Brain microvascular endothelial cell (primary cell): ENCODE measurements around the gene ZNF709.
"Not testable (repeated sequence)": the region's sequence is repeated elsewhere in the genome, so short reads cannot be mapped to it uniquely, and the experiment has no call there.

Experiments used
- DNase-seq: peaks from one replicate; pipeline ENCODE4 v3.0.0-alpha.2; 2020
- H3K27ac ChIP-seq: fragments of 250-450 bp; sonication (Bioruptor Pico); 2 replicates; pipeline ENCODE4 v1.5.1; 2020; ENCODE audit warnings: mild to moderate bottlenecking, moderate library complexity
- H3K27me3 ChIP-seq: fragments of 250-450 bp; sonication (Bioruptor Pico); replicated peaks from 2 replicates; pipeline ENCODE4 v1.5.1; 2020; ENCODE audit warnings: mild to moderate bottlenecking
- H3K36me3 ChIP-seq: fragments of 250-450 bp; sonication (Bioruptor Pico); replicated peaks from 2 replicates; pipeline ENCODE4 v1.5.1; 2020; ENCODE audit warnings: mild to moderate bottlenecking
- H3K4me3 ChIP-seq: 2 replicates; pipeline ENCODE4 v1.5.1; 2011; ENCODE audit warnings: low read depth, mild to moderate bottlenecking, control low read depth, low read length, moderate library complexity
- in situ Hi-C: cut with HindIII; loops from 2 replicates; pipeline ENCODE4 v1.10.0; 2017; ENCODE audit warnings: low sequenced_read_pairs, low pct_ligation_motif_present
- TF ChIP-seq, protein P1 (sequence below): IDR thresholded peaks from 2 replicates; pipeline ENCODE4 v1.5.1; 2011; ENCODE audit warnings: low read depth, mild to moderate bottlenecking, moderate library complexity, low read length, control low read depth, inconsistent platforms; ENCODE audit errors: missing control alignments

Gene ZNF709

DNA sequence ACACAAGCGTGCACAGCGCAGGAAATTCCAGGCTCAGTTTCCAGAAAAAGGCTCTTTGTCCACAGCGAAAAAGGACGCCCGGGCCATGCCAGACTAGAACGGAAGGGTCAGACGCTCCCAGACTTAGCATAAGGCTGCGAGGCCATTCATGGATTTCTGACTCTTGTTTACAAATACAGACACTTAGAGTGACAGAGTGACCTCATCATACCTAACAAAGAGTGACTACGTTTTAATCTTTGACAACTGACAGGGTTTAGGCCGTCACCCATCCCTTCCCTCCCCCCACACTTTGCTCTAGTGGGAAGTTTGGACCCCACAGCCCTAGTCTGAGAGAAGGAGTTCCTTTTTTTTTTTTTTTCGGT is 418 bp upstream of the ZNF709 start:
- peak overlapping the region; percentile 99 for H3K4me3 ChIP-seq
- no peak overlapping the region for H3K27ac ChIP-seq
- H3K36me3 ChIP-seq, result no peaks in the 10 kb centered on the region
- in situ Hi-C loops, result no loop called here
- TF ChIP-seq, protein P1, sequence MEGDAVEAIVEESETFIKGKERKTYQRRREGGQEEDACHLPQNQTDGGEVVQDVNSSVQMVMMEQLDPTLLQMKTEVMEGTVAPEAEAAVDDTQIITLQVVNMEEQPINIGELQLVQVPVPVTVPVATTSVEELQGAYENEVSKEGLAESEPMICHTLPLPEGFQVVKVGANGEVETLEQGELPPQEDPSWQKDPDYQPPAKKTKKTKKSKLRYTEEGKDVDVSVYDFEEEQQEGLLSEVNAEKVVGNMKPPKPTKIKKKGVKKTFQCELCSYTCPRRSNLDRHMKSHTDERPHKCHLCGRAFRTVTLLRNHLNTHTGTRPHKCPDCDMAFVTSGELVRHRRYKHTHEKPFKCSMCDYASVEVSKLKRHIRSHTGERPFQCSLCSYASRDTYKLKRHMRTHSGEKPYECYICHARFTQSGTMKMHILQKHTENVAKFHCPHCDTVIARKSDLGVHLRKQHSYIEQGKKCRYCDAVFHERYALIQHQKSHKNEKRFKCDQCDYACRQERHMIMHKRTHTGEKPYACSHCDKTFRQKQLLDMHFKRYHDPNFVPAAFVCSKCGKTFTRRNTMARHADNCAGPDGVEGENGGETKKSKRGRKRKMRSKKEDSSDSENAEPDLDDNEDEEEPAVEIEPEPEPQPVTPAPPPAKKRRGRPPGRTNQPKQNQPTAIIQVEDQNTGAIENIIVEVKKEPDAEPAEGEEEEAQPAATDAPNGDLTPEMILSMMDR, result no peak
- DNase-seq, result no peak
- no peaks in the 10 kb centered on the region for H3K27me3 ChIP-seq

DNA sequence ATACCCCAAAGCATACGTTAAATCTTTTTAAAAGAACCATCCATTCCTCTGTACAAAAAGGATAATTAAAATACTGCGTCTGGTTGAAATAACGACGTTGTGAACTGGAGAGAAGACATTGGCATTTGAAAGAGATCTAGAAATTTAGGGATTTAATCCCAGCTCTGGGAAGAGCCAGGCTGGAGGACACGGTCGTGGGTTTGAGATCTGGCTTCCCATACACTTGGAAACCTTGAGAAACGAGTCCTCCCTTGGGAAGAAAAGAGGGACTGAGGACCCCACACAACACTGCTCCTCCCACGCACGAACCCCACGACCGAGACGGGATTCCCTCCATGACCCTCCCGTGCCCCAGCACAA is 625 bp downstream of the ZNF709 start:
- no peak for DNase-seq
- in situ Hi-C loops, result no loop called here
- H3K4me3 ChIP-seq, result peak overlapping the region; percentile 99
- H3K27ac ChIP-seq, result no peak overlapping the region
- H3K27me3 ChIP-seq, result no peaks in the 10 kb centered on the region
- TF ChIP-seq, protein P1, result no peak
- no peaks in the 10 kb centered on the region for H3K36me3 ChIP-seq

DNA sequence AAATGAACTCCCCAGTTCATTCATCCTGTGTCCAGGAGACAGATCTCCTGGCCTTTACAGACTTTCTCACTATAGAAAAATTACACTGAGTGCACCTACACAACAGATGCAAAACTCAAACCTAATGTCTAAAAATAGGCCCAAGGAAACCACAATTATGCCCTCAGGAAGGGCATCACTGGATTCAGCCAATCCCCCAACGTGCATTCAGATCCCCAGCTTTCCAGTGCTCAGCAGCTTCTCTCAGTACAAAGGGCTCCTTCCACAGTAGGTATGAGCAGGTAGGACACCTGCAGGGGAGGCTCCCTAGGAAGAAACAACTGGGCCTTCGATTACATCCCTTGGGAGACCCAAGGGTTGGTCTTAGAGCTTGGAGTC is 2.1 kb downstream of the ZNF709 start:
- no peak for DNase-seq
- H3K27me3 ChIP-seq, result no peaks in the 10 kb centered on the region
- in situ Hi-C loops, result no loop called here
- H3K27ac ChIP-seq, result no peak overlapping the region
- H3K4me3 ChIP-seq, result no peak overlapping the region
- TF ChIP-seq, protein P1, result no peak
- no peaks in the 10 kb centered on the region for H3K36me3 ChIP-seq

DNA sequence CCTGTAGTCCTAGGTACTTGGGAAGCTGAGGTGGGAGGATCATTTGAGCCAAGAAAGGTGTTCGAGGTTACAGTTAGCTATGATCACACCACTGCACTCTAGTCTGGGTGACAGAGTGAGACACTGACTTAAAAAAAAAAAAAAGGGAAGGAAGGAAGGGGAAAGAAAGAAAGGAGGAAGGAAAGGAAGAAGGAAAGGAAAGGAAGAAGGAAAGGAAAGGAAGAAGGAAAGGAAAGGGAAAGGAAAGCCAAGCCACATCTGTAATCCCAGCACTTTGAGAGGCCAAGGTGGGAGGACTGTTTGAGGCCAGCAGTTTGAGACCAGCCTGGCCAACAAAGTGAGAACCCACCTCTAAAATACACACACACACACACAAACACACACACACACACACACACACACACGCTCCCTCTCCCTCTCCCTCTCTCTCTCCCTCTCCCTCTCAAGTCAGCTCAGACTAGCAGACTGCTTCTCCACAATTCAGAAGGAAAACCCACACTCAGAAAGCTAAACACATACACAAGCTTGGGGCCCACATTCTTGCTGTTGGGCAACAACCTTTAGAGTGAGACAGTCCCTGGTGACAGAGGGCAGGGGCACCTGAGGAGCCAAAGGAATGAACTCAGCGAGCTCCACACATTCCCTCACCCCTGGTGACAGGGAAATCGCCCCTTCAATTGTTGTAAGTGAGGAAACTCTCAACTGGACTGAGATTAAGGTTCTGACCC is 2.7 kb downstream of the ZNF709 start:
- Histone ChIP-seq H3K4me3 (no peak overlapping the region), H3K27me3 (no peaks in the 10 kb centered on the region), H3K27ac (no peak overlapping the region), H3K36me3 (no peaks in the 10 kb centered on the region)
- TF ChIP-seq, protein P1, result no peak
- DNase-seq, result no peak
- in situ Hi-C loops, result no loop called here

DNA sequence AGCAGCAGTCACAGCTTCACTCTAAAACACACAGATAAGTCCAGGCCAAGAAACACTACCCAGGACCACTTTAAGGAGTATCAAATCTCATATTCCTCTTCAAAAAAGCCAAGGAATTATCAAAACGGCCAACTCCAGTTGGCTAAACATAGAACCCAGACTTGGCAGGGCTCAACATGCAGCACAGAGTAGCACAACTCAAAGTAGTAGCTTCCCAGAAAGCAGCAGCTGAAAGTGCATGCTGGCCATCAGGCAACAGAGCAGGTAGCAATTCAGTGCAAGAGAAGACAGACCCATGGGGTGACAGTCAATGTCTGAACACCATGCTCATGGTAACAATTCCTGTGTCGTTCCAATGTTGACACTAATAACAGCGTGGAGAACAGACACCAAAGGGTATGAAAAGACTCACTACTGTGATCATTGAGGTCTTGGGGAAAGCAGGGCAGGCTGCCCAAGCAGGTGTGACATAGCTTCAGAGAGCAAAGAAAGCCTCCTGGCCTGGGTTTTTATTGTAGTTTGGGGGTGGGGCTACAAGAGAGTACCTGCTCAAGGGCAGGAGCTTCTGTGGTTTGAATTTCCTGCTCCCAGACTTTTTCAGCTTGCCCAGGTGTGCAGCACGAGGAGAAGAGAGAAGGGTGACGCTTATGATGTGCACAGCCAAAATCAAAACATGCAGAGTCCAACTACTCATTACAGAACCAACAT is 6.2 kb downstream of the ZNF709 start:
- Histone ChIP-seq H3K36me3 (no peaks in the 10 kb centered on the region), H3K4me3 (no peak overlapping the region), H3K27ac (no peak overlapping the region), H3K27me3 (no peaks in the 10 kb centered on the region)
- DNase-seq, result no peak
- in situ Hi-C loops, result no loop called here
- TF ChIP-seq, protein P1, result no peak

DNA sequence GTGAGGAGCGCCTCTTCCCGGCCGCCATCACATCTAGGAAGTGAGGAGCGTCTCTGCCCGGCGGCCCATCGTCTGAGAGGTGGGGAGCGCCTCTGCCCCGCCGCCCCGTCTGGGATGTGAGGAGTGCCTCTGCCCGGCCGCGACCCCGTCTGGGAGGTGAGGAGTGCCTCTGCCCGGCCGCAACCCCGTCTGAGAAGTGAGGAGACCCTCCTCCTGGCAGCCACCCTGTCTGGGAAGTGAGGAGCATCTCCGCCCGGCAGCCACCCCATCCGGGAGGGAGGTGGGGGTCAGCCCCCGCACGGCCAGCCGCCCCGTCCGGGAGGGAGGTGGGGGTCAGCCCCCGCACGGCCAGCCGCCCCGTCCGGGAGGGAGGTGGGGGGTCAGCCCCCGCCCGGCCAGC is 17.0 kb downstream of the ZNF709 start:
- in situ Hi-C loops, H3K4me3 ChIP-seq, DNase-seq, H3K27me3 ChIP-seq, H3K27ac ChIP-seq, H3K36me3 ChIP-seq: not testable (repeated sequence)
